GM12878 (cell line): ENCODE data around the gene ACTR1A. TPM values are rescaled to one million over a fixed set of nuclear protein-coding genes. Genes with fewer than 3 reads are reported as not detected.

Source experiments
- ATAC-seq: fragments of 200-7000 bp; cut with Tn5 transposase; 3 replicates; pipeline ENCODE4 v1.9.1; 2020; ENCODE audit warnings: mild to moderate bottlenecking, moderate library complexity
- BruUV-seq: library from RNA; stranded (reverse); fragments of 400-500 nt; replicated peaks from 2 replicates; lab custom pipeline; 2021; lab: Mats Ljungman, UMichigan
- CTCF ChIA-PET: fragments of 300-600 bp; sonication (Branson Sonifier 250); formaldehyde crosslinking; extraction: SDS; loops from one replicate; lab custom pipeline; 2021; ENCODE audit warnings: inconsistent platforms; lab: Yijun Ruan, JAX
- POLR2A ChIA-PET: fragments of 350-600 bp; formaldehyde crosslinking; extraction: SDS; loops from one replicate; lab custom pipeline; 2021; ENCODE audit warnings: inconsistent platforms; lab: Charles Lee
- RAD21 ChIA-PET: fragments of 300-600 bp; sonication (Branson Sonifier 250); formaldehyde crosslinking; loops from one replicate; lab custom pipeline; 2023; ENCODE audit warnings: antibody characterized with exemption; ENCODE audit not compliant: unreplicated experiment; lab: Charles Lee
- SMC1A ChIA-PET: fragments of 300-600 bp; sonication (Branson Sonifier 250); formaldehyde crosslinking; loops from one replicate; lab custom pipeline; 2023; ENCODE audit not compliant: unreplicated experiment, uncharacterized antibody; lab: Charles Lee
- DNase-seq: peaks from one replicate; pipeline ENCODE4 v3.0.0-alpha.2; 2011; ENCODE audit warnings: low read depth, low spot score
- FAIRE-seq: peaks from 3 replicates; lab custom pipeline; 2011; peaks lifted over from hg19 to GRCh38; lab: Jason Lieb, UNC
- H2AFZ ChIP-seq: 2 replicates; pipeline ENCODE4 v1.6.0; 2011; ENCODE audit warnings: low read depth, low read length, control low read depth; ENCODE audit not compliant: control insufficient read depth
- H3K27ac ChIP-seq: 2 replicates; pipeline ENCODE4 v1.5.1; 2011; ENCODE audit warnings: control low read depth; ENCODE audit not compliant: control insufficient read depth, insufficient read depth
- H3K27me3 ChIP-seq, 2 experiments: replicated peaks in 1 of 2; 2 replicates each; pipeline versions ENCODE4 v1.6.0 to v1.6.1; 2011; ENCODE audit warnings: low read length in 1 of 2; ENCODE audit not compliant: control insufficient read depth in 2 of 2, insufficient read depth in 2 of 2
- H3K36me3 ChIP-seq, 2 experiments: 2 replicates each; pipeline ENCODE4 v1.5.1; 2011; ENCODE audit warnings: low read length in 1 of 2; ENCODE audit not compliant: control insufficient read depth in 2 of 2, insufficient read depth in 2 of 2
- H3K4me1 ChIP-seq: 2 replicates; pipeline ENCODE4 v1.6.1; 2011; ENCODE audit warnings: mild to moderate bottlenecking, low read length, moderate library complexity, mixed read lengths; ENCODE audit not compliant: control insufficient read depth, insufficient read depth
- H3K4me2 ChIP-seq: 2 replicates; pipeline ENCODE4 v1.6.0; 2011; ENCODE audit warnings: control low read depth; ENCODE audit not compliant: control insufficient read depth, insufficient read depth
- H3K4me3 ChIP-seq: fragments of 200-600 bp; sonication (generic); 2 replicates; pipeline ENCODE4 v1.5.1; 2016
- H3K79me2 ChIP-seq: 2 replicates; pipeline ENCODE4 v1.6.0; 2011; ENCODE audit warnings: low read length; ENCODE audit not compliant: control insufficient read depth, insufficient read depth
- H3K9ac ChIP-seq: 2 replicates; pipeline ENCODE4 v1.8.0; 2011; ENCODE audit warnings: low read length, control low read depth, mixed read lengths; ENCODE audit not compliant: control insufficient read depth, insufficient read depth
- H3K9me3 ChIP-seq: replicated peaks from 3 replicates; pipeline ENCODE4 v1.5.1; 2011; ENCODE audit warnings: mild to moderate bottlenecking, low read length; ENCODE audit not compliant: control insufficient read depth, insufficient read depth
- H4K20me1 ChIP-seq: 2 replicates; pipeline ENCODE4 v1.6.0; 2011; ENCODE audit not compliant: control insufficient read depth, insufficient read depth
- WGBS: methylation state at CpG from one replicate; pipeline ENCODE4 v1.1.6; 2016; ENCODE audit warnings: low lambda C conversion rate; ENCODE audit not compliant: insufficient replicate concordance, insufficient coverage; ENCODE audit errors: missing lambda C conversion rate; 5-methylcytosine and 5-hydroxymethylcytosine counted together
- in situ Hi-C: fragments of 300-500 bp; cut with MboI; formaldehyde crosslinking; loops from 9 replicates; pipeline ENCODE4 v1.14.3; 2018; ENCODE audit warnings: mixed read lengths
- intact Hi-C: fragments of 100-400 bp; cut with micrococcal nuclease; formaldehyde crosslinking; loops from one replicate; pipeline ENCODE4 v1.14.2; 2022; ENCODE audit not compliant: unreplicated experiment
- polyA plus RNA-seq, 11 experiments: library from polyadenylated mRNA; depleted of rRNA in 4 of 11; unstranded in 6 of 11; stranded (reverse) in 5 of 11; fragments of >200 nt; fragmentation: Nextera tagmentation in 4 of 11; fragmentation: Illumina TruSeq in 1 of 11; extraction: Ambion mirVana in 4 of 11; extraction: Trizol in 1 of 11; gene quantifications; 1 replicate in 1 of 11; 2 replicates in 10 of 11; pipeline versions ENCODE4 v1.2.1 to v1.2.3, GENCODE V29; 2011 to 2016; ENCODE audit warnings: inconsistent platforms in 2 of 11, missing spikeins in 2 of 11, low read depth in 1 of 11
- total RNA-seq, 4 experiments: library from RNA; depleted of rRNA in 3 of 4; stranded (reverse); fragments of >200 nt in 3 of 4; fragmentation: Illumina TruSeq in 1 of 4; extraction: Trizol in 1 of 4; gene quantifications; 2 replicates each; pipeline versions ENCODE4 v1.2.1 to v1.2.3, GENCODE V29; 2013 to 2021
- TF ChIP-seq, protein P1 (sequence below): fragments of 150-350 bp; IDR thresholded peaks from 2 replicates; pipeline ENCODE4 v1.6.1; 2016; ENCODE audit warnings: low read depth, low read length

The ACTR1A gene
- total and polyA plus RNA-seq, 10 of the 15 experiments (the other 5 are each of a cell fraction or from before 2014, with no cell fraction given) = 43.0 to 110 (median 78.9) TPM

DNA sequence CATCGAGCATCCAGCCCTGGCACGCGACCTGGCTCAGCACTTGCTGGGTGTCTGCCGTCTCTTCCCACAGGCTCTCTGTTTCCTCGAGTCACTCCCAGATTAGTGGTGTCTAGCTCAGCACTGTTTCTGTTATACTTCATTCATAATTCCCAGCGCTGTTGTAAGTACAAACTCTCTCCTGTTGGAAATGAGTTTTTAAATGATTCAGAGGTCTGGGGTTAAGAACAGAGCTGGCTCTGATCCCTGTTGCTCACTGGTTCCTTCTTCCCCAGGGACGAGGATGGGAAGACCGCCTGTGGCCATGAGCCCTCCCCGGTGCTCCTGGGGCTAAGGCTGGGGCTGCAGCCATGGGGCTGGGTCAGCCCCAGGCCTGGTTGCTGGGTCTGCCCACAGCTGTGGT is 33.8 kb downstream of the ACTR1A start:
- BruUV-seq = no TSS peak
- WGBS = 88% methylated on average over 9 of the region's 9 CpGs
- no peak overlapping the region for H2AFZ ChIP-seq

More for the DNA sequence above, 33.8 kb downstream of the ACTR1A start:
- no peaks in the 10 kb centered on the region for H3K27me3 ChIP-seq
- no peaks in the 10 kb centered on the region for H3K36me3 ChIP-seq
- H4K20me1 ChIP-seq = no peaks in the 10 kb centered on the region
- intact Hi-C loops = no loop called here
- ChIA-PET POLR2A (interaction anchor here (0.7 kb wide), 1 partner anchor 68 kb away, joined by 5 read pairs; no protein-coding TSS in a partner anchor), SMC1A (no interaction called here), RAD21 (no interaction called here), CTCF (interaction anchor here (0.6 to 3.1 kb wide), 4 partner anchors 10 to 127 kb away, joined by 3 to 12 read pairs (median 3); no protein-coding TSS in a partner anchor)
- in situ Hi-C loops = no loop called here
- no peak for ATAC-seq
- no peak overlapping the region for H3K4me2 ChIP-seq
- H3K9ac ChIP-seq = no peak overlapping the region
- no peaks in the 10 kb centered on the region for H3K4me1 ChIP-seq
- TF ChIP-seq, protein P1, sequence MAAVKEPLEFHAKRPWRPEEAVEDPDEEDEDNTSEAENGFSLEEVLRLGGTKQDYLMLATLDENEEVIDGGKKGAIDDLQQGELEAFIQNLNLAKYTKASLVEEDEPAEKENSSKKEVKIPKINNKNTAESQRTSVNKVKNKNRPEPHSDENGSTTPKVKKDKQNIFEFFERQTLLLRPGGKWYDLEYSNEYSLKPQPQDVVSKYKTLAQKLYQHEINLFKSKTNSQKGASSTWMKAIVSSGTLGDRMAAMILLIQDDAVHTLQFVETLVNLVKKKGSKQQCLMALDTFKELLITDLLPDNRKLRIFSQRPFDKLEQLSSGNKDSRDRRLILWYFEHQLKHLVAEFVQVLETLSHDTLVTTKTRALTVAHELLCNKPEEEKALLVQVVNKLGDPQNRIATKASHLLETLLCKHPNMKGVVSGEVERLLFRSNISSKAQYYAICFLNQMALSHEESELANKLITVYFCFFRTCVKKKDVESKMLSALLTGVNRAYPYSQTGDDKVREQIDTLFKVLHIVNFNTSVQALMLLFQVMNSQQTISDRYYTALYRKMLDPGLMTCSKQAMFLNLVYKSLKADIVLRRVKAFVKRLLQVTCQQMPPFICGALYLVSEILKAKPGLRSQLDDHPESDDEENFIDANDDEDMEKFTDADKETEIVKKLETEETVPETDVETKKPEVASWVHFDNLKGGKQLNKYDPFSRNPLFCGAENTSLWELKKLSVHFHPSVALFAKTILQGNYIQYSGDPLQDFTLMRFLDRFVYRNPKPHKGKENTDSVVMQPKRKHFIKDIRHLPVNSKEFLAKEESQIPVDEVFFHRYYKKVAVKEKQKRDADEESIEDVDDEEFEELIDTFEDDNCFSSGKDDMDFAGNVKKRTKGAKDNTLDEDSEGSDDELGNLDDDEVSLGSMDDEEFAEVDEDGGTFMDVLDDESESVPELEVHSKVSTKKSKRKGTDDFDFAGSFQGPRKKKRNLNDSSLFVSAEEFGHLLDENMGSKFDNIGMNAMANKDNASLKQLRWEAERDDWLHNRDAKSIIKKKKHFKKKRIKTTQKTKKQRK = no peak
- no peak for DNase-seq
- H3K9me3 ChIP-seq = no peaks in the 10 kb centered on the region
- no peak for FAIRE-seq
- no peak overlapping the region for H3K4me3 ChIP-seq
- H3K79me2 ChIP-seq = no peaks in the 10 kb centered on the region
- no peak overlapping the region for H3K27ac ChIP-seq
